ENCODE measurements around the gene KIF6. TPM values are rescaled to one million over a fixed set of nuclear protein-coding genes. Genes with fewer than 3 reads are reported as not detected.

KIF6 gene
- total RNA-seq, 1 experiment from 2014 or later, result not detected

DNA sequence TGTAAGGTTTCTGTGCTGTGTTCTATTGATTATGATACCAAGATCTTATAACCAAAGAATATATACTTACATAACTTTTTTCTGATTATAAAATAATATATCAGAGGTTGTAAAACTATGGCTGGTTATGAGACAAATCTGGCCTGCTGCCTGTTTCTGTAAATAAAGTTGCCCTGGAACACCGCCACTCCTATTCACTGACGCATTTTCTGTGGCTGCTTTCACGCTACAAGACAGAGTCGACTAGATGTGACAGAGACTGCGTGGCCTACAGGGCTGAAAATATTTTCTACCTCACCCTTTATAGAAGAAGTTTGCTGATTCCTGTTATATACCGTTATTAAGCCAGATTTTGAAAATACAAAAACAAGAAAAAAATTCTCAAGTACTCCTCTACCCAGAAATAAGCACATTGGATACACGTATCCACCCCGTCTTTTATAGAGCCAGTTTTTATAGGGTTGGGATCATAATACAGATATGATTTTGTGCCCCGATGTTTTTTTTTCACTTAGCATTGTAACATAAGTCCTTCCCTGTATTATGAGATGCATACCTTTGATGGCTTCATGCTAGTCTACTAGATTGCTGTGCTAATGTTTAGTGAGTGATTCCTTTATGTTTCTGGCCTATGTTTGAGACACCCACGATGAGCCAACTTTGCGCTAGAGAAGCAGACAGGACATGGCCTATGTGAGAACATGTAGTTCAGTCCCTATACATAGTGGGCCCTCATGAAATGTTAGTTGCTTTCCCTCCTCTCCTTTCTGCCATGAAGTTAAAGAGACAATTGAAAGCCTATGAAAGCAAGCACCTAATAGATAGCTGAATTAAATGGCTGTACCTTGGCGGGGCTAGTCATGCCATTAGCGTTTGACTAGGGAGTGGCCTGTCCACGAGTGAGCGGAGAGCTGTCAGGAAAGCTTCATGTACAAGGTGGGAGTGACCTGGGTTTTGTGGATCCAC, 304.6 kb downstream of the KIF6 start:
- intact Hi-C loops (cut with micrococcal nuclease; ENCODE audit: unreplicated experiment) (no loop called here), in situ Hi-C loops (cut with HindIII; ENCODE audit: low pct_unique_long_range_greater_than_20kb, low sequenced_read_pairs) (no loop called here)
- CTCF ChIA-PET, result no interaction called here
- no peak overlapping the region for H3K27ac ChIP-seq (ENCODE audit: low read length)
- POLR2A ChIA-PET, result no interaction called here
- no peaks in the 10 kb centered on the region for H3K9me3 ChIP-seq (ENCODE audit: control insufficient read depth, insufficient read depth, low read depth, low read length)
- H3K4me1 ChIP-seq (ENCODE audit: control insufficient read depth, insufficient read depth, low read length), result no peaks in the 10 kb centered on the region
- H3K27me3 ChIP-seq (ENCODE audit: control insufficient read depth, insufficient read depth, low read length), result no peaks in the 10 kb centered on the region
- no peak overlapping the region for H3K4me3 ChIP-seq (ENCODE audit: low read depth in 2 of 2, low read length in 2 of 2)
- no TSS peak for BruUV-seq (replicated peaks)
- no peak for ATAC-seq
- TF ChIP-seq REST (IDR thresholded peaks at IDR 0.05; ENCODE audit: insufficient read depth in 1 of 2, low read depth in 2 of 2, low read length in 1 of 2), result no peak
- TF ChIP-seq SIN3A (IDR thresholded peaks at IDR 0.05; ENCODE audit: borderline replicate concordance, insufficient read depth, low read depth, low read length), result no peak
- no peak for TF ChIP-seq POLR2AphosphoS5 (IDR thresholded peaks at IDR 0.05; ENCODE audit: low read depth, low read length)
- no peak for TF ChIP-seq TCF7L2 (IDR thresholded peaks at IDR 0.05; ENCODE audit: low read depth, low read length)
- TF ChIP-seq, protein P1, sequence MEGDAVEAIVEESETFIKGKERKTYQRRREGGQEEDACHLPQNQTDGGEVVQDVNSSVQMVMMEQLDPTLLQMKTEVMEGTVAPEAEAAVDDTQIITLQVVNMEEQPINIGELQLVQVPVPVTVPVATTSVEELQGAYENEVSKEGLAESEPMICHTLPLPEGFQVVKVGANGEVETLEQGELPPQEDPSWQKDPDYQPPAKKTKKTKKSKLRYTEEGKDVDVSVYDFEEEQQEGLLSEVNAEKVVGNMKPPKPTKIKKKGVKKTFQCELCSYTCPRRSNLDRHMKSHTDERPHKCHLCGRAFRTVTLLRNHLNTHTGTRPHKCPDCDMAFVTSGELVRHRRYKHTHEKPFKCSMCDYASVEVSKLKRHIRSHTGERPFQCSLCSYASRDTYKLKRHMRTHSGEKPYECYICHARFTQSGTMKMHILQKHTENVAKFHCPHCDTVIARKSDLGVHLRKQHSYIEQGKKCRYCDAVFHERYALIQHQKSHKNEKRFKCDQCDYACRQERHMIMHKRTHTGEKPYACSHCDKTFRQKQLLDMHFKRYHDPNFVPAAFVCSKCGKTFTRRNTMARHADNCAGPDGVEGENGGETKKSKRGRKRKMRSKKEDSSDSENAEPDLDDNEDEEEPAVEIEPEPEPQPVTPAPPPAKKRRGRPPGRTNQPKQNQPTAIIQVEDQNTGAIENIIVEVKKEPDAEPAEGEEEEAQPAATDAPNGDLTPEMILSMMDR (IDR thresholded peaks at IDR 0.05), result no peak
- no peaks in the 10 kb centered on the region for H3K36me3 ChIP-seq (ENCODE audit: control insufficient read depth, insufficient read depth, low read length)
- DNase-seq (ENCODE audit: low read depth, low spot score), result no peak

GRCh38 chr6:39419607-39420006, 305.6 kb downstream of the KIF6 start:
- DNase-seq (ENCODE audit: low read depth, low spot score) (no peak), ATAC-seq (no peak)
- Histone ChIP-seq H3K36me3 (ENCODE audit: control insufficient read depth, insufficient read depth, low read length) (no peaks in the 10 kb centered on the region), H3K4me1 (ENCODE audit: control insufficient read depth, insufficient read depth, low read length) (no peaks in the 10 kb centered on the region), H3K27me3 (ENCODE audit: control insufficient read depth, insufficient read depth, low read length) (no peaks in the 10 kb centered on the region), H3K4me3 (ENCODE audit: low read depth in 2 of 2, low read length in 2 of 2) (no peak overlapping the region), H3K27ac (ENCODE audit: low read length) (no peak overlapping the region), H3K9me3 (ENCODE audit: control insufficient read depth, insufficient read depth, low read depth, low read length) (no peaks in the 10 kb centered on the region)
- intact Hi-C loops (cut with micrococcal nuclease; ENCODE audit: unreplicated experiment) (no loop called here), in situ Hi-C loops (cut with HindIII; ENCODE audit: low pct_unique_long_range_greater_than_20kb, low sequenced_read_pairs) (no loop called here)
- POLR2A ChIA-PET, result no interaction called here
- no TSS peak for BruUV-seq (replicated peaks)
- no peak for TF ChIP-seq POLR2AphosphoS5 (IDR thresholded peaks at IDR 0.05; ENCODE audit: low read depth, low read length)
- TF ChIP-seq, protein P1 (IDR thresholded peaks at IDR 0.05), result no peak
- TF ChIP-seq TCF7L2 (IDR thresholded peaks at IDR 0.05; ENCODE audit: low read depth, low read length), result no peak
- TF ChIP-seq REST (IDR thresholded peaks at IDR 0.05; ENCODE audit: insufficient read depth in 1 of 2, low read depth in 2 of 2, low read length in 1 of 2), result no peak
- no peak for TF ChIP-seq SIN3A (IDR thresholded peaks at IDR 0.05; ENCODE audit: borderline replicate concordance, insufficient read depth, low read depth, low read length)
- CTCF ChIA-PET, result interaction anchor here (0.7 kb wide), 1 partner anchor 224 kb away, joined by 4 read pairs; no protein-coding TSS in a partner anchor

Data from Panc1 (cell line).